SU-DHL-6 (cell line): ENCODE measurements around the gene CHN1.

Experiments
- H2AFZ ChIP-seq: fragments of 200-600 bp; sonication (generic); 2 replicates; pipeline ENCODE4 v1.6.1; 2014; ENCODE audit warnings: low read depth, mild to moderate bottlenecking, moderate library complexity, mixed read lengths, antibody characterized with exemption, low read length; ENCODE audit not compliant: severe bottlenecking
- H3F3A ChIP-seq: fragments of 200-600 bp; shearing (Covaris generic); 2 replicates; pipeline ENCODE4 v1.6.0; 2016; ENCODE audit warnings: antibody characterized with exemption, mild to moderate bottlenecking; ENCODE audit not compliant: insufficient read depth
- H3K27ac ChIP-seq: fragments of 200-600 bp; sonication (generic); 2 replicates; pipeline ENCODE4 v1.5.1; 2016; ENCODE audit warnings: low read depth, mild to moderate bottlenecking, low read length, moderate library complexity, mixed read lengths
- H3K27me3 ChIP-seq: fragments of 200-600 bp; sonication (generic), shearing (Covaris generic); 2 replicates; pipeline ENCODE4 v1.6.0; 2014; ENCODE audit warnings: mild to moderate bottlenecking, low read length
- H3K36me3 ChIP-seq: fragments of 200-600 bp; sonication (generic); 2 replicates; pipeline ENCODE4 v1.6.1; 2014; ENCODE audit warnings: mild to moderate bottlenecking, low read length, mixed read lengths
- H3K4me2 ChIP-seq: fragments of 300-600, 200-600 bp; shearing (Covaris generic), sonication (generic); 2 replicates; pipeline ENCODE4 v1.6.0; 2014; ENCODE audit warnings: low read length, low read depth, mild to moderate bottlenecking; ENCODE audit not compliant: poor library complexity, severe bottlenecking
- H3K4me3 ChIP-seq: fragments of 200-600 bp; sonication (generic); 2 replicates; pipeline ENCODE4 v1.5.1; 2014; ENCODE audit warnings: antibody characterized with exemption, low read length, mild to moderate bottlenecking, mixed read lengths; ENCODE audit not compliant: insufficient read depth, poor library complexity, severe bottlenecking
- H3K79me2 ChIP-seq: fragments of 200-600 bp; sonication (generic); 2 replicates; pipeline ENCODE4 v1.6.1; 2014; ENCODE audit warnings: mild to moderate bottlenecking, low read length, moderate library complexity; ENCODE audit not compliant: insufficient read depth
- H3K9ac ChIP-seq: fragments of 200-600 bp; sonication (generic); 2 replicates; pipeline ENCODE4 v1.7.0; 2014; ENCODE audit warnings: mild to moderate bottlenecking, low read length
- H3K9me2 ChIP-seq: fragments of 200-600 bp; sonication (generic); replicated peaks from 2 replicates; pipeline ENCODE4 v1.6.1; 2014; ENCODE audit warnings: low read length; ENCODE audit not compliant: insufficient read depth
- H3K9me3 ChIP-seq: fragments of 200-600 bp; sonication (generic); 2 replicates; pipeline ENCODE4 v1.6.1; 2014; ENCODE audit warnings: low read length, mixed read lengths; ENCODE audit not compliant: insufficient read depth
- H4K20me1 ChIP-seq: fragments of 200-600 bp; sonication (generic); 2 replicates; pipeline ENCODE4 v1.6.1; 2014; ENCODE audit warnings: low read depth, mild to moderate bottlenecking, antibody characterized with exemption, low read length, moderate library complexity, mixed read lengths
- CTCF ChIP-seq: fragments of 200-600 bp; sonication (generic); IDR thresholded peaks from one replicate; pipeline ENCODE4 v1.5.1; 2017; ENCODE audit warnings: antibody characterized with exemption, mild to moderate bottlenecking, low read length, moderate library complexity; ENCODE audit not compliant: insufficient read depth, poor library complexity, severe bottlenecking
- EZH2phosphoT487 ChIP-seq: fragments of 200-600 bp; sonication (generic), shearing (Covaris generic); conservative IDR thresholded peaks from 2 replicates; pipeline ENCODE4 v1.6.1; 2018; ENCODE audit warnings: mild to moderate bottlenecking, antibody characterized with exemption, low read length, moderate library complexity, mixed read lengths

The CHN1 gene

GRCh38 chr2:174797781-174798276 lies 207.4 kb downstream of the CHN1 start:
- no peak overlapping the region for H3K27ac ChIP-seq
- no peak overlapping the region for H3K9ac ChIP-seq
- H3K4me2 ChIP-seq = no peak overlapping the region
- no peaks in the 10 kb centered on the region for H3F3A ChIP-seq
- H3K9me3 ChIP-seq = no peaks in the 10 kb centered on the region
- no peaks in the 10 kb centered on the region for H4K20me1 ChIP-seq
- no peak overlapping the region for H3K4me3 ChIP-seq
- no peak for TF ChIP-seq CTCF
- TF ChIP-seq EZH2phosphoT487 = no peak
- no peak overlapping the region for H2AFZ ChIP-seq
- no peaks in the 10 kb centered on the region for H3K79me2 ChIP-seq
- no peaks in the 10 kb centered on the region for H3K9me2 ChIP-seq
- H3K27me3 ChIP-seq = no peaks in the 10 kb centered on the region
- H3K36me3 ChIP-seq = no peaks in the 10 kb centered on the region

GRCh38 chr2:174796319-174796771 lies 208.8 kb downstream of the CHN1 start:
- H4K20me1 ChIP-seq = no peaks in the 10 kb centered on the region
- no peaks in the 10 kb centered on the region for H3K9me2 ChIP-seq
- no peak overlapping the region for H3K9ac ChIP-seq
- H3K36me3 ChIP-seq = no peaks in the 10 kb centered on the region
- no peak overlapping the region for H3K4me3 ChIP-seq
- no peak overlapping the region for H2AFZ ChIP-seq
- no peaks in the 10 kb centered on the region for H3K9me3 ChIP-seq
- TF ChIP-seq CTCF (no peak), EZH2phosphoT487 (no peak)
- H3F3A ChIP-seq = no peaks in the 10 kb centered on the region
- no peaks in the 10 kb centered on the region for H3K27me3 ChIP-seq
- no peak overlapping the region for H3K4me2 ChIP-seq
- H3K79me2 ChIP-seq = no peaks in the 10 kb centered on the region
- H3K27ac ChIP-seq = no peak overlapping the region

GRCh38 chr2:174794851-174795374 lies 210.3 kb downstream of the CHN1 start:
- Histone ChIP-seq H3K9me2 (no peaks in the 10 kb centered on the region), H3K9me3 (no peaks in the 10 kb centered on the region), H3K79me2 (no peaks in the 10 kb centered on the region), H3K27ac (no peak overlapping the region), H3K27me3 (no peaks in the 10 kb centered on the region), H3K4me3 (no peak overlapping the region), H2AFZ (no peak overlapping the region), H3K9ac (no peak overlapping the region), H4K20me1 (no peaks in the 10 kb centered on the region), H3K36me3 (no peaks in the 10 kb centered on the region), H3F3A (no peaks in the 10 kb centered on the region), H3K4me2 (no peak overlapping the region)
- no peak for TF ChIP-seq EZH2phosphoT487
- no peak for TF ChIP-seq CTCF
